Activated naive CD8-positive, alpha-beta T cell treated with anti-CD3 and anti-CD28 coated beads, Interleukin-2, amount 10 ng/mL, durations not matched to agents 7 days and 5 days (primary cell): ENCODE data around the gene ITGB5. TPM values are rescaled to one million over a fixed set of nuclear protein-coding genes. Genes with fewer than 3 reads are reported as not detected.

Experiments used
- ATAC-seq: fragments of 150-1000 bp; cut with Tn5 transposase; one replicate; pipeline ENCODE4 v1.10.0; 2021; ENCODE audit warnings: low read depth, moderate library complexity
- POLR2A ChIA-PET: fragments of 350-600 bp; sonication (Branson Sonifier 250); formaldehyde crosslinking; loops from one replicate; lab custom pipeline; 2021; ENCODE audit warnings: antibody characterized with exemption; lab: Charles Lee
- DNase-seq: peaks from one replicate; pipeline ENCODE4 v3.0.0; 2021
- H3K27ac Mint-ChIP-seq: one replicate; pipeline ENCODE4 v1.8.0; 2022; ENCODE audit warnings: mild to moderate bottlenecking, mixed read lengths
- H3K27me3 Mint-ChIP-seq: one replicate; pipeline ENCODE4 v1.8.0; 2022; ENCODE audit warnings: mild to moderate bottlenecking, moderate library complexity, mixed read lengths
- H3K36me3 Mint-ChIP-seq: one replicate; pipeline ENCODE4 v1.8.0; 2021; ENCODE audit warnings: mild to moderate bottlenecking, mixed read lengths
- H3K4me1 Mint-ChIP-seq: one replicate; pipeline ENCODE4 v1.8.0; 2021; ENCODE audit warnings: mixed read lengths
- H3K4me3 Mint-ChIP-seq: one replicate; pipeline ENCODE4 v1.8.0; 2022; ENCODE audit warnings: mild to moderate bottlenecking, moderate library complexity, mixed read lengths
- H3K9me3 Mint-ChIP-seq: one replicate; pipeline ENCODE4 v1.8.0; 2021; ENCODE audit warnings: mixed read lengths
- total RNA-seq, 2 experiments: library from RNA; stranded (reverse); gene quantifications; one replicate each; pipeline ENCODE4 v1.2.3, GENCODE V29; 2021

ITGB5 gene
- total RNA-seq, 2 experiments from 2014 or later = 2.0 to 3.7 TPM

- Mint-ChIP-seq H3K4me3 (no peak overlapping the region), H3K27me3 (peaks cover 11% of the 10 kb centered on the region), H3K36me3 (no peaks in the 10 kb centered on the region), H3K9me3 (no peaks in the 10 kb centered on the region), H3K4me1 (no peaks in the 10 kb centered on the region), H3K27ac (no peak overlapping the region)
- POLR2A ChIA-PET = no interaction called here
- ATAC-seq = no peak
- no peak for DNase-seq
These were observed 40.1 kb downstream of the ITGB5 start for GRCh38 chr3:124847051-124847450.

- DNase-seq (no peak), ATAC-seq (no peak)
- Mint-ChIP-seq H3K27ac (no peak overlapping the region), H3K36me3 (no peaks in the 10 kb centered on the region), H3K27me3 (peaks cover 11% of the 10 kb centered on the region), H3K4me3 (no peak overlapping the region), H3K4me1 (no peaks in the 10 kb centered on the region), H3K9me3 (no peaks in the 10 kb centered on the region)
- POLR2A ChIA-PET = no interaction called here
These were observed 41.0 kb downstream of the ITGB5 start for GRCh38 chr3:124846189-124846588.

GRCh38 chr3:124845406-124845805, 41.8 kb downstream of the ITGB5 start:
- Mint-ChIP-seq H3K4me3 (no peak overlapping the region), H3K27me3 (peaks cover 11% of the 10 kb centered on the region), H3K36me3 (no peaks in the 10 kb centered on the region), H3K4me1 (no peaks in the 10 kb centered on the region), H3K27ac (no peak overlapping the region), H3K9me3 (no peaks in the 10 kb centered on the region)
- no peak for ATAC-seq
- DNase-seq = no peak
- POLR2A ChIA-PET = no interaction called here

GRCh38 chr3:124843506-124844177, 43.5 kb downstream of the ITGB5 start:
- Mint-ChIP-seq H3K36me3 (no peaks in the 10 kb centered on the region), H3K9me3 (no peaks in the 10 kb centered on the region), H3K27me3 (peaks cover 13% of the 10 kb centered on the region), H3K4me1 (no peaks in the 10 kb centered on the region), H3K27ac (no peak overlapping the region), H3K4me3 (no peak overlapping the region)
- POLR2A ChIA-PET = interaction anchor here (0.6 kb wide), 1 partner anchor 92 kb away, joined by 3 read pairs; no protein-coding TSS in a partner anchor
- DNase-seq (no peak), ATAC-seq (no peak)

GRCh38 chr3:124843047-124843446, 44.1 kb downstream of the ITGB5 start:
- Mint-ChIP-seq H3K27ac (no peak overlapping the region), H3K4me1 (no peaks in the 10 kb centered on the region), H3K4me3 (no peak overlapping the region), H3K27me3 (peaks cover 15% of the 10 kb centered on the region), H3K9me3 (no peaks in the 10 kb centered on the region), H3K36me3 (no peaks in the 10 kb centered on the region)
- ATAC-seq = no peak
- DNase-seq = no peak
- POLR2A ChIA-PET = no interaction called here

GRCh38 chr3:124841517-124841916, 45.6 kb downstream of the ITGB5 start:
- POLR2A ChIA-PET = no interaction called here
- ATAC-seq = no peak

GRCh38 chr3:124840331-124840730, 46.8 kb downstream of the ITGB5 start:
- DNase-seq (no peak), ATAC-seq (no peak)
- no peak overlapping the region for H3K4me3 Mint-ChIP-seq
- H3K27ac Mint-ChIP-seq = no peak overlapping the region
- no peaks in the 10 kb centered on the region for H3K9me3 Mint-ChIP-seq
- no peaks in the 10 kb centered on the region for H3K36me3 Mint-ChIP-seq
- POLR2A ChIA-PET = no interaction called here
- peaks cover 2% of the 10 kb centered on the region for H3K4me1 Mint-ChIP-seq
- H3K27me3 Mint-ChIP-seq = peaks cover 31% of the 10 kb centered on the region

More at GRCh38 chr3:124841517-124841916, 45.6 kb downstream of the ITGB5 start:
- H3K27ac Mint-ChIP-seq = no peak overlapping the region
- H3K27me3 Mint-ChIP-seq = peaks cover 25% of the 10 kb centered on the region
- no peak overlapping the region for H3K4me3 Mint-ChIP-seq
- no peaks in the 10 kb centered on the region for H3K36me3 Mint-ChIP-seq
- DNase-seq = no peak
- no peaks in the 10 kb centered on the region for H3K4me1 Mint-ChIP-seq
- no peaks in the 10 kb centered on the region for H3K9me3 Mint-ChIP-seq

GRCh38 chr3:124839896-124840295, 47.3 kb downstream of the ITGB5 start:
- Mint-ChIP-seq H3K9me3 (no peaks in the 10 kb centered on the region), H3K27ac (no peak overlapping the region), H3K27me3 (peaks cover 36% of the 10 kb centered on the region), H3K4me3 (no peak overlapping the region), H3K4me1 (peaks cover 6% of the 10 kb centered on the region), H3K36me3 (no peaks in the 10 kb centered on the region)
- ATAC-seq (no peak), DNase-seq (no peak)
- POLR2A ChIA-PET = no interaction called here

GRCh38 chr3:124838963-124839362, 48.2 kb downstream of the ITGB5 start:
- DNase-seq (no peak), ATAC-seq (no peak)
- H3K27me3 Mint-ChIP-seq = peaks cover 39% of the 10 kb centered on the region
- no peak overlapping the region for H3K4me3 Mint-ChIP-seq
- H3K4me1 Mint-ChIP-seq = peaks cover 10% of the 10 kb centered on the region
- no peaks in the 10 kb centered on the region for H3K9me3 Mint-ChIP-seq
- H3K27ac Mint-ChIP-seq = no peak overlapping the region
- POLR2A ChIA-PET = no interaction called here
- no peaks in the 10 kb centered on the region for H3K36me3 Mint-ChIP-seq

GRCh38 chr3:124837730-124838186, 49.4 kb downstream of the ITGB5 start:
- no peaks in the 10 kb centered on the region for H3K36me3 Mint-ChIP-seq
- ATAC-seq (no peak), DNase-seq (no peak)
- POLR2A ChIA-PET = no interaction called here
- no peaks in the 10 kb centered on the region for H3K9me3 Mint-ChIP-seq
- no peak overlapping the region for H3K27ac Mint-ChIP-seq
- peaks cover 43% of the 10 kb centered on the region for H3K27me3 Mint-ChIP-seq
- peaks cover 10% of the 10 kb centered on the region for H3K4me1 Mint-ChIP-seq
- H3K4me3 Mint-ChIP-seq = no peak overlapping the region

GRCh38 chr3:124837065-124837464, 50.1 kb downstream of the ITGB5 start:
- DNase-seq = no peak
- peaks cover 43% of the 10 kb centered on the region for H3K27me3 Mint-ChIP-seq
- POLR2A ChIA-PET = no interaction called here
- peaks cover 10% of the 10 kb centered on the region for H3K4me1 Mint-ChIP-seq
- H3K36me3 Mint-ChIP-seq = no peaks in the 10 kb centered on the region
- no peak overlapping the region for H3K4me3 Mint-ChIP-seq
- no peak for ATAC-seq
- H3K9me3 Mint-ChIP-seq = no peaks in the 10 kb centered on the region
- H3K27ac Mint-ChIP-seq = no peak overlapping the region

- ATAC-seq (no peak), DNase-seq (no peak)
- H3K4me1 Mint-ChIP-seq = peaks cover 10% of the 10 kb centered on the region
- POLR2A ChIA-PET = no interaction called here
- no peak overlapping the region for H3K27ac Mint-ChIP-seq
- H3K9me3 Mint-ChIP-seq = no peaks in the 10 kb centered on the region
- H3K4me3 Mint-ChIP-seq = no peak overlapping the region
- peaks cover 43% of the 10 kb centered on the region for H3K27me3 Mint-ChIP-seq
- H3K36me3 Mint-ChIP-seq = no peaks in the 10 kb centered on the region
These were observed 50.7 kb downstream of the ITGB5 start for GRCh38 chr3:124836448-124836847.

GRCh38 chr3:124834723-124835718, 52.1 kb downstream of the ITGB5 start:
- POLR2A ChIA-PET = no interaction called here
- H3K9me3 Mint-ChIP-seq = no peaks in the 10 kb centered on the region
- H3K4me3 Mint-ChIP-seq = peak overlapping the region; percentile 72
- peaks cover 10% of the 10 kb centered on the region for H3K4me1 Mint-ChIP-seq
- peak overlapping the region; percentile 19 for H3K27ac Mint-ChIP-seq
- H3K27me3 Mint-ChIP-seq = peaks cover 43% of the 10 kb centered on the region
- peak; percentile 41 for DNase-seq
- H3K36me3 Mint-ChIP-seq = no peaks in the 10 kb centered on the region
- ATAC-seq = peak; percentile 88
